H1 (cell line): ENCODE results near the gene DENND1A. TPM values are rescaled to one million over a fixed set of nuclear protein-coding genes. Genes with fewer than 3 reads are reported as not detected.

Experiments
- CTCF ChIA-PET: fragments of 300-600 bp; sonication (Branson Sonifier 250); formaldehyde crosslinking; loops from one replicate; lab custom pipeline; 2021; ENCODE audit not compliant: partially characterized antibody; lab: Charles Lee
- POLR2A ChIA-PET: fragments of 300-600 bp; sonication (Branson Sonifier 250); formaldehyde crosslinking; loops from one replicate; lab custom pipeline; 2021; ENCODE audit warnings: inconsistent platforms; ENCODE audit not compliant: partially characterized antibody; lab: Charles Lee
- DNase-seq, 2 experiments: peaks; one replicate each; pipeline versions ENCODE4 v3.0.0 to v3.0.0-alpha.2; 2010 to 2022; ENCODE audit warnings: low spot score in 2 of 2, low read depth in 1 of 2, mixed read lengths in 1 of 2
- FAIRE-seq: peaks from 2 replicates; lab custom pipeline; 2011; peaks lifted over from hg19 to GRCh38; lab: Jason Lieb, UNC
- H2AFZ ChIP-seq: 2 replicates; pipeline ENCODE4 v1.8.1; 2012; ENCODE audit warnings: low read length, inconsistent platforms
- H2AK5ac ChIP-seq: 2 replicates; pipeline ENCODE4 v1.6.1; 2013; ENCODE audit warnings: low read depth, low read length
- H2BK120ac ChIP-seq: replicated peaks from 2 replicates; pipeline ENCODE3; 2013; ENCODE audit warnings: low read depth, low read length, inconsistent platforms
- H2BK12ac ChIP-seq: 2 replicates; pipeline ENCODE4 v1.6.1; 2013; ENCODE audit warnings: low read depth, low read length
- H2BK15ac ChIP-seq: 2 replicates; pipeline ENCODE4 v1.6.1; 2013; ENCODE audit warnings: low read length
- H2BK20ac ChIP-seq: 2 replicates; pipeline ENCODE4 v1.6.1; 2013; ENCODE audit warnings: low read length
- H2BK5ac ChIP-seq: 2 replicates; pipeline ENCODE4 v1.6.1; 2013; ENCODE audit warnings: low read depth, low read length
- H3K14ac ChIP-seq: 2 replicates; pipeline ENCODE4 v1.6.1; 2013; ENCODE audit warnings: inconsistent platforms; ENCODE audit not compliant: insufficient read length
- H3K18ac ChIP-seq: 2 replicates; pipeline ENCODE4 v1.6.1; 2013; ENCODE audit warnings: low read length; ENCODE audit errors: extremely low read depth
- H3K23ac ChIP-seq: 2 replicates; pipeline ENCODE4 v1.6.1; 2013; ENCODE audit warnings: inconsistent platforms; ENCODE audit not compliant: insufficient read length
- H3K23me2 ChIP-seq: 2 replicates; pipeline ENCODE4 v1.6.1; 2013; ENCODE audit warnings: low read depth, low read length
- H3K27ac ChIP-seq: 2 replicates; pipeline ENCODE4 v1.6.1; 2011; ENCODE audit warnings: low read depth, low read length, inconsistent platforms
- H3K27me3 ChIP-seq, 4 experiments: replicated peaks in 1 of 4; 1 replicate in 1 of 4; 2 replicates in 3 of 4; pipeline versions ENCODE4 v1.6.1 to v1.8.1; 2011 to 2013; ENCODE audit warnings: low read length in 3 of 4, mild to moderate bottlenecking in 3 of 4, inconsistent platforms in 2 of 4, mixed read lengths in 2 of 4, moderate library complexity in 1 of 4; ENCODE audit not compliant: control insufficient read depth in 3 of 4, insufficient read depth in 3 of 4; ENCODE audit errors: extremely low read depth in 1 of 4
- H3K36me3 ChIP-seq, 4 experiments: 2 replicates each; pipeline versions ENCODE4 v1.6.1 to v1.8.1; 2011 to 2013; ENCODE audit warnings: mild to moderate bottlenecking in 4 of 4, low read length in 3 of 4, moderate library complexity in 2 of 4, control low read depth in 1 of 4, inconsistent platforms in 1 of 4; ENCODE audit not compliant: insufficient read depth in 4 of 4, control insufficient read depth in 2 of 4
- H3K4ac ChIP-seq: replicated peaks from 2 replicates; pipeline ENCODE3; 2013; ENCODE audit warnings: low read length, low read depth, mixed read lengths, inconsistent platforms; ENCODE audit not compliant: insufficient read length
- H3K4me1 ChIP-seq, 4 experiments: replicated peaks in 1 of 4; 1 replicate in 1 of 4; 2 replicates in 3 of 4; pipeline versions ENCODE4 v1.6.1 to v1.8.1; 2011 to 2013; ENCODE audit warnings: low read length in 3 of 4, inconsistent platforms in 2 of 4, mixed read lengths in 1 of 4; ENCODE audit not compliant: insufficient read depth in 4 of 4, control insufficient read depth in 3 of 4
- H3K4me2 ChIP-seq, 2 experiments: 2 replicates each; pipeline versions ENCODE4 v1.6.1 to v1.8.1; 2011 to 2013; ENCODE audit warnings: low read depth in 2 of 2, low read length in 2 of 2, control low read depth in 1 of 2, inconsistent platforms in 1 of 2, mild to moderate bottlenecking in 1 of 2; ENCODE audit not compliant: insufficient read depth in 1 of 2
- H3K4me3 ChIP-seq, 4 experiments: fragments of 200-600, 300-600 bp in 1 of 4; sonication (generic), shearing (Covaris generic), sonication (Bioruptor Twin) in 1 of 4; 2 replicates each; pipeline versions ENCODE4 v1.5.1 to v1.8.1; 2011 to 2016; ENCODE audit warnings: low read length in 4 of 4, low read depth in 3 of 4, control low read depth in 2 of 4, inconsistent platforms in 2 of 4, mild to moderate bottlenecking in 2 of 4, mixed read lengths in 1 of 4, moderate library complexity in 1 of 4; ENCODE audit not compliant: insufficient read depth in 2 of 4; ENCODE audit errors: extremely low read depth in 1 of 4
- H3K56ac ChIP-seq: replicated peaks from 2 replicates; pipeline ENCODE3; 2013; ENCODE audit warnings: low read depth, mild to moderate bottlenecking, mixed read lengths, low read length, inconsistent platforms; ENCODE audit not compliant: insufficient read length
- H3K79me1 ChIP-seq: 2 replicates; pipeline ENCODE4 v1.6.1; 2013; ENCODE audit warnings: low read depth, low read length, control low read depth
- H3K79me2 ChIP-seq, 2 experiments: 2 replicates each; pipeline versions ENCODE4 v1.6.1 to v1.8.1; 2012 to 2013; ENCODE audit warnings: low read length in 2 of 2, mild to moderate bottlenecking in 2 of 2, inconsistent platforms in 1 of 2; ENCODE audit not compliant: insufficient read depth in 2 of 2, control insufficient read depth in 1 of 2
- H3K9ac ChIP-seq, 4 experiments: replicated peaks in 1 of 4; 1 replicate in 1 of 4; 2 replicates in 3 of 4; pipeline versions ENCODE4 v1.6.1 to v1.8.1; 2011 to 2013; ENCODE audit warnings: low read depth in 3 of 4, low read length in 3 of 4, control low read depth in 2 of 4, mild to moderate bottlenecking in 2 of 4, moderate library complexity in 2 of 4, inconsistent platforms in 1 of 4; ENCODE audit errors: extremely low read depth in 1 of 4
- H3K9me3 ChIP-seq, 2 experiments: 2 replicates each; pipeline versions ENCODE4 v1.6.1 to v1.8.1; 2012 to 2013; ENCODE audit warnings: mild to moderate bottlenecking in 2 of 2, moderate library complexity in 2 of 2, control low read depth in 1 of 2, inconsistent platforms in 1 of 2, low read depth in 1 of 2, low read length in 1 of 2, mixed read lengths in 1 of 2; ENCODE audit not compliant: insufficient read depth in 2 of 2
- H4K20me1 ChIP-seq, 2 experiments: replicated peaks in 1 of 2; 2 replicates each; pipeline versions ENCODE3 to v1.8.1; 2011 to 2013; ENCODE audit warnings: inconsistent platforms in 2 of 2, low read length in 2 of 2, mild to moderate bottlenecking in 1 of 2; ENCODE audit not compliant: insufficient read depth in 2 of 2, control insufficient read depth in 1 of 2
- H4K5ac ChIP-seq: 2 replicates; pipeline ENCODE4 v1.6.1; 2013; ENCODE audit warnings: low read length, low read depth, mixed read lengths, inconsistent platforms; ENCODE audit not compliant: insufficient read length
- H4K8ac ChIP-seq: 2 replicates; pipeline ENCODE4 v1.8.0; 2013; ENCODE audit warnings: mild to moderate bottlenecking, moderate library complexity, low read length, inconsistent platforms; ENCODE audit not compliant: insufficient read depth; ENCODE audit errors: extremely low read depth
- H4K91ac ChIP-seq: replicated peaks from 2 replicates; pipeline ENCODE3; 2013; ENCODE audit warnings: low read length, mixed read lengths, inconsistent platforms; ENCODE audit not compliant: insufficient read length
- E2F6 ChIP-seq: IDR thresholded peaks from 2 replicates; pipeline ENCODE4 v1.6.1; 2012; ENCODE audit warnings: inconsistent platforms
- JUND ChIP-seq: IDR thresholded peaks from 2 replicates; pipeline ENCODE4 v1.6.1; 2011; ENCODE audit warnings: mild to moderate bottlenecking, improper control_type of control experiment, low read length
- POLR2A ChIP-seq, 2 experiments: IDR thresholded peaks; 1 replicate in 1 of 2; 2 replicates in 1 of 2; pipeline ENCODE4 v1.6.1; 2011; ENCODE audit warnings: low read depth in 2 of 2, low read length in 2 of 2, mild to moderate bottlenecking in 2 of 2; ENCODE audit errors: control extremely low read depth in 1 of 2
- TBP ChIP-seq: IDR thresholded peaks from 2 replicates; pipeline ENCODE4 v1.6.1; 2011; ENCODE audit warnings: low read depth, low read length, improper control_type of control experiment
- WGBS, 2 experiments: shearing (Covaris generic) in 1 of 2; methylation state at CpG; one replicate each; pipeline versions ENCODE4 v1.1.6 to v1.1.7; 2013 to 2015; ENCODE audit warnings: low lambda C conversion rate in 2 of 2, mixed read lengths in 2 of 2, inconsistent platforms in 1 of 2, low coverage in 1 of 2, missing lambda C conversion rate in 1 of 2; ENCODE audit not compliant: insufficient replicate concordance in 2 of 2, insufficient coverage in 1 of 2, insufficient read length in 1 of 2; ENCODE audit errors: extremely low coverage in 1 of 2, missing lambda C conversion rate in 1 of 2; 5-methylcytosine and 5-hydroxymethylcytosine counted together
- polyA plus RNA-seq, 7 experiments: library from polyadenylated mRNA; depleted of rRNA in 3 of 7; stranded (reverse) in 5 of 7; unstranded in 2 of 7; fragments of >200 nt in 5 of 7; fragments of 200-250 nt in 2 of 7; gene quantifications; 1 replicate in 5 of 7; 2 replicates in 1 of 7; 4 replicates in 1 of 7; pipeline versions ENCODE4 v1.2.1 to v1.2.3, GENCODE V29; 2011 to 2013; ENCODE audit warnings: missing spikeins in 2 of 7, mixed read lengths in 2 of 7
- total RNA-seq: library from RNA; stranded (reverse); fragmentation: NEBNext Ultra II Directional; extraction: Animal tissue kit (Norgen Biotek cat#: 25700); gene quantifications from 2 replicates; pipeline ENCODE4 v1.2.1, GENCODE V29; 2021

Gene DENND1A
- total and polyA plus RNA-seq, 2 of the 8 experiments (the other 6 are each of a cell fraction or from before 2014, with no cell fraction given) = 24.1 to 26.4 TPM

DNA sequence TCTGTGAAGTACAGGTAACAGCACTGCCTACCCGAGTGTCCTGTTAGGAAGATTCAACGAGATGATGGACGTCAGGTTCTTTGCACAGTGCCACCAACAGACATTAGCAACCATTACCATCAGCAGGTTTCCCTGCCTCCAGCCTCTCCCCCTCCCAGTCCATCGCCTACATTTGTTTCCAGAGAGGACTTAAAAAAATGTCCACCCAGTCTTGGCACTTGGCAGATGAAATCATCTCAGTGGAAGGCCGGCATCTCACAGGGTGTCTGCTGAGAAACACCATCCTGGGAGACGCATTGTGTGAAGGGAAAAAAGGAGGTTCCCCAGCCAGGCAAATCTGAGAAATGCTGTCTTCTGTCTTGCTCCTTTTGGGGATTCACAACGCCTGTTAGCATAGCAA is 515.7 kb downstream of the DENND1A start:
- FAIRE-seq = no peak
- no peak overlapping the region for H3K27ac ChIP-seq
- no peak overlapping the region for H3K56ac ChIP-seq
- H3K18ac ChIP-seq = no peak overlapping the region
- no peak overlapping the region for H4K5ac ChIP-seq
- WGBS, 2 experiments = 84% methylated on average over 7 of the region's 7 CpGs; no CpG with 5 or more reads in 1 of the 2 experiments
- H3K79me2 ChIP-seq = no peaks in the 10 kb centered on the region
- H3K4me1 ChIP-seq = peaks cover 0 to 7% (median 2%) of the 10 kb centered on the region in 4 experiments; a peak in 4 of 7 replicates
- H2BK20ac ChIP-seq = no peak overlapping the region
- no peak overlapping the region for H3K4ac ChIP-seq
- H3K23ac ChIP-seq = no peak overlapping the region
- no peak overlapping the region for H2BK12ac ChIP-seq
- no peak overlapping the region for H2BK15ac ChIP-seq
- no peak overlapping the region for H2AK5ac ChIP-seq
- H3K36me3 ChIP-seq = no peaks in the 10 kb centered on the region
- H4K8ac ChIP-seq = no peak overlapping the region
- H3K27me3 ChIP-seq = no peaks in the 10 kb centered on the region
- H2BK120ac ChIP-seq = no peak overlapping the region
- H3K9me3 ChIP-seq = no peaks in the 10 kb centered on the region
- H4K20me1 ChIP-seq = no peaks in the 10 kb centered on the region
- H3K4me3 ChIP-seq = no peak overlapping the region
- POLR2A ChIA-PET = interaction anchor here (1.6 kb wide), 1 partner anchor 10 kb away, joined by 3 read pairs; no protein-coding TSS in a partner anchor
- no peak overlapping the region for H2AFZ ChIP-seq
- H3K9ac ChIP-seq = no peak overlapping the region
- DNase-seq = no peak
- H3K14ac ChIP-seq = no peak overlapping the region
- no peaks in the 10 kb centered on the region for H3K79me1 ChIP-seq
- no peak overlapping the region for H4K91ac ChIP-seq
- H3K4me2 ChIP-seq = no peak overlapping the region
- no peaks in the 10 kb centered on the region for H3K23me2 ChIP-seq
- CTCF ChIA-PET = no interaction called here
- H2BK5ac ChIP-seq = no peak overlapping the region
- TF ChIP-seq JUND (no peak), TBP (no peak), E2F6 (no peak), POLR2A (IDR thresholded peaks at IDR 0.05; ENCODE audit: control extremely low read depth in 1 of 2, low read depth in 2 of 2, low read length in 2 of 2) (no peak)
